Right atrium auricular region (tissue), 2 donors: ENCODE measurements around the gene ZFYVE28. TPM values are rescaled to one million over a fixed set of nuclear protein-coding genes. Genes with fewer than 3 reads are reported as not detected.

ENCODE experiments used
- DNase-seq: peaks from one replicate; pipeline ENCODE4 v3.0.0-alpha.2; 2019; ENCODE audit warnings: low spot score
- H3K27ac ChIP-seq, 2 donors: fragments of 200-600 bp; sonication (generic); 1 replicate in 1 of 2; 2 replicates in 1 of 2; pipeline ENCODE4 v1.5.1; 2016 to 2019
- H3K27me3 ChIP-seq, 2 donors: fragments of 200-600 bp; sonication (generic); one replicate each; pipeline versions ENCODE4 v1.5.1 to v1.6.0; 2017 to 2019
- H3K36me3 ChIP-seq: fragments of 200-600 bp; sonication (generic); one replicate; pipeline ENCODE4 v1.5.1; 2016
- H3K4me1 ChIP-seq, 2 donors: fragments of 200-600 bp; sonication (generic); one replicate each; pipeline versions ENCODE4 v1.5.1 to v1.6.0; 2017 to 2019
- H3K4me3 ChIP-seq, 2 donors: fragments of 200-600 bp; sonication (generic); 1 replicate in 1 of 2; 2 replicates in 1 of 2; pipeline ENCODE4 v1.5.1; 2017 to 2019; ENCODE audit warnings: mild to moderate bottlenecking in 1 of 2, moderate library complexity in 1 of 2
- H3K9me3 ChIP-seq, 2 donors: fragments of 200-600 bp; sonication (generic); one replicate each; pipeline ENCODE4 v1.5.1; 2019
- CTCF ChIP-seq, 2 donors: fragments of 200-600 bp; sonication (generic); IDR thresholded peaks; one replicate each; pipeline ENCODE4 v1.5.1; 2019; ENCODE audit warnings: antibody characterized with exemption in 2 of 2
- total RNA-seq, 2 donors: library from RNA; depleted of rRNA; stranded (reverse); fragments of >200 nt; gene quantifications; one replicate each; pipeline ENCODE4 v1.1.0, GENCODE V29; 2016

Gene ZFYVE28
- total RNA-seq, 2 donors from 2014 or later: 3.4 to 6.0 TPM

- Histone ChIP-seq H3K36me3 (no peaks in the 10 kb centered on the region), H3K9me3 (no peaks in the 10 kb centered on the region), H3K4me1 (peaks cover 0 to 16% of the 10 kb centered on the region in 2 donors), H3K27me3 (no peaks in the 10 kb centered on the region), H3K27ac (no peak overlapping the region), H3K4me3 (no peak overlapping the region)
- no peak for TF ChIP-seq CTCF (IDR thresholded peaks at IDR 0.05)
- DNase-seq: no peak
These were observed 3.5 kb upstream of the ZFYVE28 start for GRCh38 chr4:2421928-2422327.

GRCh38 chr4:2419814-2420213, 1.4 kb upstream of the ZFYVE28 start:
- Histone ChIP-seq H3K27me3 (no peaks in the 10 kb centered on the region), H3K4me1 (peaks cover 0 to 28% of the 10 kb centered on the region in 2 donors), H3K36me3 (no peaks in the 10 kb centered on the region), H3K9me3 (no peaks in the 10 kb centered on the region), H3K27ac (no peak overlapping the region), H3K4me3 (no peak overlapping the region)
- TF ChIP-seq CTCF (IDR thresholded peaks at IDR 0.05): no peak
- DNase-seq: no peak

- H3K9me3 ChIP-seq: no peaks in the 10 kb centered on the region
- no peaks in the 10 kb centered on the region for H3K36me3 ChIP-seq
- DNase-seq: peak; percentile 98
- TF ChIP-seq CTCF (IDR thresholded peaks at IDR 0.05): no peak
- H3K27ac ChIP-seq: peak within 1 kb of the TSS in 1 of 2 donors; percentile 48
- no peaks in the 10 kb centered on the region for H3K27me3 ChIP-seq
- H3K4me3 ChIP-seq: peak within 1 kb of the TSS; percentile 65 to 66
- peaks cover 0 to 33% of the 10 kb centered on the region in 2 donors for H3K4me1 ChIP-seq
These were observed 466 bp upstream of the ZFYVE28 start, which contains the start of gene CFAP99 for GRCh38 chr4:2418650-2419571. TSS of gene CFAP99 (plus strand) at chr4:2418955.

- Histone ChIP-seq H3K36me3 (no peaks in the 10 kb centered on the region), H3K4me1 (peaks cover 0 to 49% of the 10 kb centered on the region in 2 donors), H3K4me3 (peak overlapping the region; percentile 65 to 66), H3K9me3 (no peaks in the 10 kb centered on the region), H3K27me3 (no peaks in the 10 kb centered on the region), H3K27ac (peak overlapping the region in 1 of 2 donors; percentile 48)
- TF ChIP-seq CTCF (IDR thresholded peaks at IDR 0.05): no peak
- no peak for DNase-seq
These were observed 1.1 kb downstream of the ZFYVE28 start for GRCh38 chr4:2417226-2417764.

GRCh38 chr4:2416564-2417225, 1.8 kb downstream of the ZFYVE28 start:
- H3K27me3 ChIP-seq: no peaks in the 10 kb centered on the region
- H3K9me3 ChIP-seq: no peaks in the 10 kb centered on the region
- peaks cover 0 to 55% of the 10 kb centered on the region in 2 donors for H3K4me1 ChIP-seq
- peak overlapping the region in 1 of 2 donors; percentile 48 for H3K27ac ChIP-seq
- H3K4me3 ChIP-seq: peak overlapping the region; percentile 40 to 66
- no peak for DNase-seq
- TF ChIP-seq CTCF (IDR thresholded peaks at IDR 0.05): no peak
- H3K36me3 ChIP-seq: no peaks in the 10 kb centered on the region
